ENCODE measurements around the gene GPR137C. TPM values are rescaled to one million over a fixed set of nuclear protein-coding genes. Genes with fewer than 3 reads are reported as not detected.

The GPR137C gene
- total RNA-seq, 1 donor from 2014 or later, result 1.1 TPM

DNA sequence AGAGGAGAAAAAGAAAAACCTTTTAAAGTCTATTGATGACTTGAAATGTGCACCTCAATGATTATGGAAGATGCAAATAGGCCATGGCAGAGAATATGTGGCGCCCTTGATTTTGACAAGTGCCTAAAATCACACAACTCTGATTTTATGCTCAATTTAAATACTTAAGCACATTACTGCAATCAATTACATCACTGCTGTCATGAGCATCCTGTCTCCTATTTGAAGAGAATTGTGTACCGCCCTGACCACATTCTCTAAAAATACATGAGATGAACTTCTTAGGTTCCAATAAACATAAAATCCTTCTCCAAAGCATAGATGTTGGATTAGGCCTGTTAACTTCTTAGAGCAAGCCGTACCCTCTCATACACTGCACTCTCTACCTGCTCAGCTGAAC lies 2.0 kb upstream of the GPR137C start:
- Mint-ChIP-seq H3K27ac (ENCODE audit: unreplicated experiment) (no peak overlapping the region), H3K36me3 (ENCODE audit: low read depth, unreplicated experiment) (no peaks in the 10 kb centered on the region), H3K4me1 (ENCODE audit: low read depth, unreplicated experiment) (no peaks in the 10 kb centered on the region), H3K4me3 (ENCODE audit: unreplicated experiment) (no peak overlapping the region), H3K27me3 (ENCODE audit: low read depth, unreplicated experiment) (no peaks in the 10 kb centered on the region), H3K9me3 (ENCODE audit: unreplicated experiment) (no peaks in the 10 kb centered on the region)
- DNase-seq (ENCODE audit: low read depth), result no peak
- Histone ChIP-seq H2AFZ (ENCODE audit: low read depth, low read length) (no peak overlapping the region), H3K27me3 (ENCODE audit: insufficient read depth, low read length) (no peaks in the 10 kb centered on the region), H3K79me2 (ENCODE audit: insufficient read depth, low read length) (no peaks in the 10 kb centered on the region), H3K9ac (ENCODE audit: low read length) (no peak overlapping the region), H3K27ac (ENCODE audit: low read depth, low read length) (no peak overlapping the region), H3K9me3 (ENCODE audit: insufficient read depth, low read depth, low read length) (no peaks in the 10 kb centered on the region), H4K20me1 (ENCODE audit: insufficient read depth, low read length) (no peaks in the 10 kb centered on the region), H3K4me3 (ENCODE audit: insufficient read depth, low read depth, low read length) (no peak overlapping the region), H3K4me2 (ENCODE audit: low read length) (no peak overlapping the region), H3K36me3 (ENCODE audit: insufficient read depth, low read length) (no peaks in the 10 kb centered on the region), H3K4me1 (ENCODE audit: insufficient read depth, low read length) (peaks cover 17% of the 10 kb centered on the region)
- no peak for FAIRE-seq
- TF ChIP-seq, protein P1, sequence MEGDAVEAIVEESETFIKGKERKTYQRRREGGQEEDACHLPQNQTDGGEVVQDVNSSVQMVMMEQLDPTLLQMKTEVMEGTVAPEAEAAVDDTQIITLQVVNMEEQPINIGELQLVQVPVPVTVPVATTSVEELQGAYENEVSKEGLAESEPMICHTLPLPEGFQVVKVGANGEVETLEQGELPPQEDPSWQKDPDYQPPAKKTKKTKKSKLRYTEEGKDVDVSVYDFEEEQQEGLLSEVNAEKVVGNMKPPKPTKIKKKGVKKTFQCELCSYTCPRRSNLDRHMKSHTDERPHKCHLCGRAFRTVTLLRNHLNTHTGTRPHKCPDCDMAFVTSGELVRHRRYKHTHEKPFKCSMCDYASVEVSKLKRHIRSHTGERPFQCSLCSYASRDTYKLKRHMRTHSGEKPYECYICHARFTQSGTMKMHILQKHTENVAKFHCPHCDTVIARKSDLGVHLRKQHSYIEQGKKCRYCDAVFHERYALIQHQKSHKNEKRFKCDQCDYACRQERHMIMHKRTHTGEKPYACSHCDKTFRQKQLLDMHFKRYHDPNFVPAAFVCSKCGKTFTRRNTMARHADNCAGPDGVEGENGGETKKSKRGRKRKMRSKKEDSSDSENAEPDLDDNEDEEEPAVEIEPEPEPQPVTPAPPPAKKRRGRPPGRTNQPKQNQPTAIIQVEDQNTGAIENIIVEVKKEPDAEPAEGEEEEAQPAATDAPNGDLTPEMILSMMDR (IDR thresholded peaks at IDR 0.05; ENCODE audit: insufficient read depth, low read depth, low read length), result no peak
- TF ChIP-seq EZH2 (IDR thresholded peaks at IDR 0.05; ENCODE audit: insufficient read depth, low read length), result no peak

DNA sequence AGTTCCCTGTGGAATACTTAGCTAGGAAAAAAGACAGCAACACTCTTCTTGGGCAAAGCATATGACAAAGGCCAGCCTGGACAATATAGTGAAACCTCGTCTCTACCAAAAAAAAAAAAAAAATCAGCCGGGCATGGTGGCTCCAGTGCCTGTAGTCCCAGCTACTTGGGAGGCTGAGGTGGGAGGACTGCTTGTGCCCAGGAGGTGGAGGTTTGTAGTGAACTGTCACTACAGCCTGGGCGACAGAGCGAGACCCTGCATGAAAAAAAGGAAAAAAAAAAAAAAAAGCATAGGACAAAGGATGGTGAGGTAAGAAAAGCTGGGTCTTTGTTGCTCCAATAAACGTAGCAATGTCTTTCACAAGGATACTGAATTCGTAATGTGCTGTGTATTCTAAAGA lies 1.4 kb upstream of the GPR137C start:
- Mint-ChIP-seq H3K27ac (ENCODE audit: unreplicated experiment) (no peak overlapping the region), H3K4me1 (ENCODE audit: low read depth, unreplicated experiment) (no peaks in the 10 kb centered on the region), H3K9me3 (ENCODE audit: unreplicated experiment) (no peaks in the 10 kb centered on the region), H3K36me3 (ENCODE audit: low read depth, unreplicated experiment) (no peaks in the 10 kb centered on the region), H3K27me3 (ENCODE audit: low read depth, unreplicated experiment) (no peaks in the 10 kb centered on the region), H3K4me3 (ENCODE audit: unreplicated experiment) (no peak overlapping the region)
- no peak for DNase-seq (ENCODE audit: low read depth)
- TF ChIP-seq, protein P1 (IDR thresholded peaks at IDR 0.05; ENCODE audit: insufficient read depth, low read depth, low read length), result no peak
- FAIRE-seq, result no peak
- Histone ChIP-seq H3K4me2 (ENCODE audit: low read length) (peak overlapping the region; percentile 98), H3K9me3 (ENCODE audit: insufficient read depth, low read depth, low read length) (no peaks in the 10 kb centered on the region), H3K27ac (ENCODE audit: low read depth, low read length) (no peak overlapping the region), H3K9ac (ENCODE audit: low read length) (peak overlapping the region; percentile 83), H3K27me3 (ENCODE audit: insufficient read depth, low read length) (no peaks in the 10 kb centered on the region), H3K36me3 (ENCODE audit: insufficient read depth, low read length) (no peaks in the 10 kb centered on the region), H3K4me3 (ENCODE audit: insufficient read depth, low read depth, low read length) (peak overlapping the region; percentile 83), H2AFZ (ENCODE audit: low read depth, low read length) (peak overlapping the region; percentile 94), H4K20me1 (ENCODE audit: insufficient read depth, low read length) (no peaks in the 10 kb centered on the region), H3K79me2 (ENCODE audit: insufficient read depth, low read length) (no peaks in the 10 kb centered on the region), H3K4me1 (ENCODE audit: insufficient read depth, low read length) (peaks cover 17% of the 10 kb centered on the region)

DNA sequence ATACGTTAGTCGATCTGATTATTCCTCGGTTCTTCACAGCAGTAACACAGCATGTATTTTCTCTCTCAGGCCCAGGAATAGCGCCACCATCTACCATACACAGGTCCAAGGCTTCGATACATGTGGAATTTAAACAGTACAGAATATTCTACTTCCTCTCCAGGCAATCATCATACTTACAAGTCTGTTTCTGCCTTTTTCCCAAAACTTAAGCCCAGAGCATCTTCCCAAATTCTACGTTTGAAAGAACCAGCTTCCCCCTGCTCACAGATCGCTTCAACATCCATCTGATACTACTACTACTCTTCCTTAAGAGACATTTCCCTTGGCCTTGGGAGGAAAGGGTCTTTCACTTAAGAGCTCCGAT lies 957 bp upstream of the GPR137C start:
- H3K27ac ChIP-seq (ENCODE audit: low read depth, low read length), result peak overlapping the region; percentile 58

More for the DNA sequence above, 957 bp upstream of the GPR137C start:
- Histone ChIP-seq H4K20me1 (ENCODE audit: insufficient read depth, low read length) (no peaks in the 10 kb centered on the region), H3K27me3 (ENCODE audit: insufficient read depth, low read length) (no peaks in the 10 kb centered on the region), H3K4me3 (ENCODE audit: insufficient read depth, low read depth, low read length) (peak overlapping the region; percentile 83), H3K4me2 (ENCODE audit: low read length) (peak overlapping the region; percentile 98), H3K36me3 (ENCODE audit: insufficient read depth, low read length) (no peaks in the 10 kb centered on the region), H3K79me2 (ENCODE audit: insufficient read depth, low read length) (no peaks in the 10 kb centered on the region), H3K9ac (ENCODE audit: low read length) (peak overlapping the region; percentile 83), H3K4me1 (ENCODE audit: insufficient read depth, low read length) (peaks cover 17% of the 10 kb centered on the region), H2AFZ (ENCODE audit: low read depth, low read length) (peak overlapping the region; percentile 94), H3K9me3 (ENCODE audit: insufficient read depth, low read depth, low read length) (no peaks in the 10 kb centered on the region)
- DNase-seq (ENCODE audit: low read depth) (peak; percentile 26), FAIRE-seq (no peak)
- H3K27ac Mint-ChIP-seq (ENCODE audit: unreplicated experiment), result no peak overlapping the region
- no peaks in the 10 kb centered on the region for H3K9me3 Mint-ChIP-seq (ENCODE audit: unreplicated experiment)
- no peaks in the 10 kb centered on the region for H3K36me3 Mint-ChIP-seq (ENCODE audit: low read depth, unreplicated experiment)
- peak overlapping the region; percentile 82 for H3K4me3 Mint-ChIP-seq (ENCODE audit: unreplicated experiment)
- no peak for TF ChIP-seq EZH2 (IDR thresholded peaks at IDR 0.05; ENCODE audit: insufficient read depth, low read length)
- TF ChIP-seq, protein P1 (IDR thresholded peaks at IDR 0.05; ENCODE audit: insufficient read depth, low read depth, low read length), result peak; percentile 28
- H3K4me1 Mint-ChIP-seq (ENCODE audit: low read depth, unreplicated experiment), result no peaks in the 10 kb centered on the region
- no peaks in the 10 kb centered on the region for H3K27me3 Mint-ChIP-seq (ENCODE audit: low read depth, unreplicated experiment)

All from astrocyte (in vitro differentiated cells and primary cell).